K562 (cell line): ENCODE measurements around the gene ZNF587. TPM values are rescaled to one million over a fixed set of nuclear protein-coding genes. Genes with fewer than 3 reads are reported as not detected.

Experiments
- ASH1L ChIP-seq: fragments of 450-650 bp; IDR thresholded peaks from 2 replicates; pipeline ENCODE4 v1.6.1; 2018; ENCODE audit warnings: borderline replicate concordance, mild to moderate bottlenecking, low read depth; ENCODE audit not compliant: partially characterized antibody
- CHD2 ChIP-seq: IDR thresholded peaks from 2 replicates; pipeline ENCODE4 v1.6.1; 2011; ENCODE audit warnings: low read depth, low read length
- ETV5 ChIP-seq: sonication (generic); formaldehyde crosslinking; IDR thresholded peaks from 2 replicates; pipeline ENCODE4 v1.4.0; 2020; ENCODE audit warnings: low read depth, mild to moderate bottlenecking, missing genetic modification reagents
- GATAD2B ChIP-seq: fragments of 450-650 bp; IDR thresholded peaks from 2 replicates; pipeline ENCODE4 v1.6.1; 2017; ENCODE audit warnings: mild to moderate bottlenecking, borderline replicate concordance
- HMBOX1 ChIP-seq: sonication (generic); IDR thresholded peaks from 2 replicates; pipeline ENCODE4 v1.6.1; 2016
- HNRNPLL ChIP-seq: fragments of 200-400 bp; formaldehyde crosslinking; IDR thresholded peaks from 2 replicates; pipeline ENCODE4 v1.6.1; 2017; ENCODE audit warnings: low read length, low read depth, mild to moderate bottlenecking; ENCODE audit not compliant: poor library complexity, severe bottlenecking
- IRF2 ChIP-seq: sonication (generic); formaldehyde crosslinking; IDR thresholded peaks from 2 replicates; pipeline ENCODE4 v1.8.1; 2022; ENCODE audit warnings: mild to moderate bottlenecking, missing genetic modification reagents
- JUND ChIP-seq, 2 experiments: IDR thresholded peaks; 2 replicates in 1 of 2; 3 replicates in 1 of 2; pipeline ENCODE4 v1.6.1; 2011; ENCODE audit warnings: borderline replicate concordance in 2 of 2, low read depth in 2 of 2, low read length in 2 of 2, improper control_type of control experiment in 1 of 2, missing biosample characterization in 1 of 2, missing genetic modification characterization in 1 of 2, missing genetic modification reagents in 1 of 2
- KDM4B ChIP-seq, 2 experiments: fragments of 450-650 bp in 1 of 2; sonication (generic) in 1 of 2; IDR thresholded peaks; 2 replicates each; pipeline ENCODE4 v1.6.1; 2016 to 2017; ENCODE audit warnings: borderline replicate concordance in 2 of 2, antibody characterized with exemption in 1 of 2, low read depth in 1 of 2, mild to moderate bottlenecking in 1 of 2
- KLF13 ChIP-seq: fragments of 450-650 bp; IDR thresholded peaks from 2 replicates; pipeline ENCODE4 v1.6.1; 2016; ENCODE audit warnings: missing genetic modification characterization, low read depth, mild to moderate bottlenecking, missing compliant biosample characterization, moderate library complexity, borderline replicate concordance
- MCM2 ChIP-seq: fragments of 450-650 bp; IDR thresholded peaks from 2 replicates; pipeline ENCODE4 v1.6.1; 2017; ENCODE audit warnings: low read depth, mild to moderate bottlenecking
- RBM25 ChIP-seq: fragments of 200-400 bp; formaldehyde crosslinking; IDR thresholded peaks from 2 replicates; pipeline ENCODE4 v1.6.1; 2018; ENCODE audit warnings: low read length, low read depth, moderate library complexity; ENCODE audit not compliant: severe bottlenecking
- SIN3A ChIP-seq, 2 experiments: fragments of 150-350 bp in 1 of 2; IDR thresholded peaks; 2 replicates each; pipeline ENCODE4 v1.6.1; 2011 to 2016; ENCODE audit warnings: borderline replicate concordance in 2 of 2, low read depth in 2 of 2, low read length in 2 of 2, mild to moderate bottlenecking in 2 of 2, moderate library complexity in 2 of 2; ENCODE audit not compliant: control insufficient read depth in 1 of 2
- TBP ChIP-seq: optimal IDR thresholded peaks from 2 replicates; pipeline ENCODE3; 2011; ENCODE audit warnings: low read depth, low read length, improper control_type of control experiment
- UBTF ChIP-seq, 2 experiments: IDR thresholded peaks; 2 replicates each; pipeline ENCODE4 v1.6.1; 2012; ENCODE audit warnings: improper control_type of control experiment in 2 of 2, low read depth in 2 of 2, low read length in 2 of 2, borderline replicate concordance in 1 of 2
- ZBTB7A ChIP-seq: IDR thresholded peaks from 2 replicates; pipeline ENCODE4 v1.6.1; 2011; ENCODE audit warnings: low read depth, mild to moderate bottlenecking, low read length, moderate library complexity, borderline replicate concordance; ENCODE audit not compliant: control insufficient read depth
- ZNF76 ChIP-seq: fragments of 250-450 bp; sonication (Bioruptor Pico); IDR thresholded peaks from 2 replicates; pipeline ENCODE4 v1.4.0; 2020; ENCODE audit warnings: mild to moderate bottlenecking, moderate library complexity, borderline replicate concordance
- polyA plus RNA-seq, 8 experiments: library from polyadenylated mRNA; depleted of rRNA in 4 of 8; stranded (reverse) in 5 of 8; unstranded in 3 of 8; fragments of >200 nt; fragmentation: Nextera tagmentation in 2 of 8; fragmentation: Illumina TruSeq in 1 of 8; extraction: Ambion mirVana in 2 of 8; extraction: Trizol in 1 of 8; gene quantifications; 2 replicates each; pipeline versions ENCODE4 v1.2.1 to v1.2.3, GENCODE V29; 2011 to 2014; ENCODE audit warnings: inconsistent platforms in 1 of 8, missing spikeins in 1 of 8
- total RNA-seq, 7 experiments: library from RNA; depleted of rRNA in 6 of 7; stranded (reverse); fragments of >200 nt in 6 of 7; fragmentation: Illumina TruSeq in 2 of 7; extraction: Trizol in 2 of 7; gene quantifications; 2 replicates each; pipeline versions ENCODE4 v1.2.1 to v1.2.3, GENCODE V29; 2011 to 2021; ENCODE audit warnings: low replicate concordance in 1 of 7
- TF ChIP-seq, protein P1 (sequence below): fragments of 450-650 bp; IDR thresholded peaks from 2 replicates; pipeline ENCODE4 v1.6.1; 2016; ENCODE audit warnings: mild to moderate bottlenecking

The ZNF587 gene
- total and polyA plus RNA-seq, 9 of the 15 experiments (the other 6 are each of a cell fraction or from before 2014, with no cell fraction given), result 3.2 to 42.0 (median 24.9) TPM

DNA sequence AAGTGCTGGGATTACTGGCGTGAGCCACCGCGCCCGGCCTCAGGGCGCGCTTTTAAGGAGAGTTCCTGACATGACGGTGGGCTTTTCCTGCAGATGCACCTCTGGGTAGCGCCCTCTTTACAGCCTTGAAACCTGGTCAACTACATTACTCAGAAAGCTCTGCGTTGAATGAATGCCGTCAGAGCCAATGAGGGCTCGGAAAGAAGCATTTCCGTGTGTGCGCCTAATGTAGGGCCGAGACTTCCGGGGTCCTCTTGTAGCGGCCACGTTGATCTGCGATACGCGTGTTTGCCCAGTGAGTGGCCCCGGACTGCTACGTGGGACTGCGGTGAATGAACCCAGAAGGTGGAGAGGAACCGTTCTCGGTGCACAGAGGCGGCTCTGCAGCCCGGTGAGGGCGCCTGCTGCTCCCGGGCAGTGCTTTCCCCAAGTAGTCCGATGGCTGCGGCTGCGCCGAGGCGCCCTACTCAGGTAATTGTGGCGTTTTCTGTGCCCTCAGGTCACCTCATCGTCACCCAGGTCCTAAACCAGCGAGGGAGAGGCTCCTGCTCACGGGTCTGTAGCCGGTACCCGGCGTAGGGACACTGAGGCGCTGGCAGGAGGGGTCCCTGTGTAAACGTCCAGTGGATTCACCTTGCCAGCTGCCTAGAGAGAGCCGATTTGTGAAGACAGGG is 30.0 kb upstream of the ZNF587 start (continued):
- no peak for TF ChIP-seq KLF13
- TF ChIP-seq HMBOX1, result no peak
- no peak for TF ChIP-seq ZNF76 (CRISPR knock-in tag)
- TF ChIP-seq GATAD2B, result peak; percentile 12; the same call in 1 of the 2 replicates
- TF ChIP-seq UBTF (IDR thresholded peaks at IDR 0.05; ENCODE audit: borderline replicate concordance in 1 of 2, low read depth in 2 of 2, low read length in 2 of 2), result peak; percentile 63 to 85; a peak in 2 of 4 replicates
- TF ChIP-seq KDM4B (IDR thresholded peaks at IDR 0.05; ENCODE audit: borderline replicate concordance in 2 of 2, low read depth in 1 of 2), result peak in 1 of 2 experiments; percentile 51; a peak in 1 of 4 replicates
- TF ChIP-seq RBM25, result peak; percentile 27
- 0 out of 2 replicates have a peak, but pooled peaks have one; percentile 48 for TF ChIP-seq CHD2
- peak; percentile 84 for TF ChIP-seq TBP
- TF ChIP-seq ASH1L, result peak; percentile 64
- 0 out of 2 replicates have a peak, but pooled peaks have one; percentile 35 for TF ChIP-seq ETV5 (CRISPR knock-in tag)
- TF ChIP-seq MCM2, result no peak
- TF ChIP-seq, protein P1, sequence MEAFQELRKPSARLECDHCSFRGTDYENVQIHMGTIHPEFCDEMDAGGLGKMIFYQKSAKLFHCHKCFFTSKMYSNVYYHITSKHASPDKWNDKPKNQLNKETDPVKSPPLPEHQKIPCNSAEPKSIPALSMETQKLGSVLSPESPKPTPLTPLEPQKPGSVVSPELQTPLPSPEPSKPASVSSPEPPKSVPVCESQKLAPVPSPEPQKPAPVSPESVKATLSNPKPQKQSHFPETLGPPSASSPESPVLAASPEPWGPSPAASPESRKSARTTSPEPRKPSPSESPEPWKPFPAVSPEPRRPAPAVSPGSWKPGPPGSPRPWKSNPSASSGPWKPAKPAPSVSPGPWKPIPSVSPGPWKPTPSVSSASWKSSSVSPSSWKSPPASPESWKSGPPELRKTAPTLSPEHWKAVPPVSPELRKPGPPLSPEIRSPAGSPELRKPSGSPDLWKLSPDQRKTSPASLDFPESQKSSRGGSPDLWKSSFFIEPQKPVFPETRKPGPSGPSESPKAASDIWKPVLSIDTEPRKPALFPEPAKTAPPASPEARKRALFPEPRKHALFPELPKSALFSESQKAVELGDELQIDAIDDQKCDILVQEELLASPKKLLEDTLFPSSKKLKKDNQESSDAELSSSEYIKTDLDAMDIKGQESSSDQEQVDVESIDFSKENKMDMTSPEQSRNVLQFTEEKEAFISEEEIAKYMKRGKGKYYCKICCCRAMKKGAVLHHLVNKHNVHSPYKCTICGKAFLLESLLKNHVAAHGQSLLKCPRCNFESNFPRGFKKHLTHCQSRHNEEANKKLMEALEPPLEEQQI, result no peak
- TF ChIP-seq IRF2, result no peak
- TF ChIP-seq SIN3A (IDR thresholded peaks at IDR 0.05; ENCODE audit: borderline replicate concordance in 2 of 2, control insufficient read depth in 1 of 2, low read depth in 2 of 2, low read length in 2 of 2), result peak in 1 of 2 experiments; percentile 66; a peak in 1 of 4 replicates
- peak; percentile 52; the same call in 1 of the 2 replicates for TF ChIP-seq ZBTB7A
- TF ChIP-seq JUND (IDR thresholded peaks at IDR 0.05; ENCODE audit: borderline replicate concordance, low read depth, low read length), result no peak
- TF ChIP-seq JUND (tag; IDR thresholded peaks at IDR 0.05; ENCODE audit: borderline replicate concordance, low read depth, low read length), result 0 out of 3 replicates have a peak, but pooled peaks have one; percentile 32
- TF ChIP-seq HNRNPLL, result peak; percentile 42
